ENCODE results near the gene ADGRG1.

Gene ADGRG1

DNA sequence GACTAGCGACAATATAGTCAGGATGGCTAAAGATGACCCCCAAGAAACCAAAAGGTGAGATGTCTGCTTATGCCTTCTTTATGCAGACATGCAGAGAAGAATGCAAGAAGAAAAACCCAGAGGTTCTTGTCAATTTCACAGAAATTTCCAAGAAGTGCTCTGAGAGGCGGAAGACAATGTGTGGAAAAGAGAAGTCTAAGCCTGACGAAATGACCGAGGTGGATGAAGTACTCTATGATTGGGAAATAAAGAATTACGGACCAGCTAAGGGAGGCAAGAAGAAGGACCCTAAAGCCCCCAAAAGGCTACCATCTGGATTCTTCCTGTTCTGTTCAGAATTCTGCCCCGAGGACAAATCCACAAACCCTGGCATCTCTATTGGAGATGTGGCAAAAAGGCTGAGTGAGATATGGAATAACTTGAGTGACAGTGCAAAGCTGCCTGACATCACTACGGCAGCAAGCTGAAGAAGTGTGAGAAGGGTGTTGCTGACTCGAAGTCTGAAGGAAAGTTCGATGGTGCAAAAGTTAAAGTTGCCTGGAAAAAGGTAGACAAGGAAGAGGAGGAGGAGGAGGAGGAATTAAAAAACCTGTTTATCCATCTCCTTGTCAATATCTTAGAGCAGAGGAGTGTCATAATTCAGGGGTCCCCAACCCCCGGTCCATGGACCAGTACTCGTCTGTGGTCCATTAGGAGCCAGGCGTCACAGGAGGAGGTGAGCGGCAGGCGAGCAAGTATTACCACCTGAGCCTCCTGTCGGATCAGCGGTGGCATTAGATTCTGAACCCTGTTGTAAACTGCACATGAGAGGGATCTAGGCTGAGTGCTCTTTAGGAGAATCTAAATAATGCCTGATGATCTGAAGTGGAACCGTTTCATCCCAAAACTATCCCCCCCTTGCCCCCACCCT is 25.1 kb upstream of the ADGRG1 start:
- no peaks in the 10 kb centered on the region for H3K36me3 ChIP-seq (ENCODE audit: control insufficient read depth in 2 of 2, insufficient read depth in 1 of 2, low read length in 2 of 2)
- H3K9me3 ChIP-seq (ENCODE audit: control insufficient read depth, insufficient read depth, low read depth, low read length) = no peaks in the 10 kb centered on the region
- no peak overlapping the region for H3K27ac ChIP-seq (ENCODE audit: extremely low read depth, low read depth, low read length)
- H3K4me3 ChIP-seq (ENCODE audit: low read depth, low read length) = no peak overlapping the region
- TF ChIP-seq BCL11A (tag by site-specific recombination; IDR thresholded peaks at IDR 0.05; ENCODE audit: low read depth) (no peak), ZNF132 (tag by site-specific recombination; IDR thresholded peaks at IDR 0.05; ENCODE audit: borderline replicate concordance) (no peak), ZFHX2 (tag by site-specific recombination; conservative IDR thresholded peaks at IDR 0.05) (no peak), ZNF639 (tag by site-specific recombination; IDR thresholded peaks at IDR 0.05) (no peak), ZNF433 (tag by site-specific recombination; IDR thresholded peaks at IDR 0.05; ENCODE audit: low read depth) (no peak), YY1 (tag by site-specific recombination; IDR thresholded peaks at IDR 0.05) (no peak), ZNF148 (tag by site-specific recombination; IDR thresholded peaks at IDR 0.05; ENCODE audit: borderline replicate concordance) (no peak), PRDM10 (tag by site-specific recombination; IDR thresholded peaks at IDR 0.05) (no peak), ZNF548 (tag by site-specific recombination; IDR thresholded peaks at IDR 0.05) (no peak), KLF10 (tag by site-specific recombination; IDR thresholded peaks at IDR 0.05) (no peak), ZBTB1 (tag by site-specific recombination; IDR thresholded peaks at IDR 0.05) (no peak), ZNF16 (tag by site-specific recombination; IDR thresholded peaks at IDR 0.05; ENCODE audit: low read depth) (no peak), ZNF423 (tag by site-specific recombination; IDR thresholded peaks at IDR 0.05) (no peak)
- ChIA-PET CTCF (interaction anchor here (6.9 kb wide), 1 partner anchor 44 kb away, joined by 59 read pairs; no protein-coding TSS in a partner anchor), POLR2A (no interaction called here)
- H3K4me1 ChIP-seq (ENCODE audit: control insufficient read depth, insufficient read depth, low read length) = no peaks in the 10 kb centered on the region

GRCh38 chr16:57604177-57604576 is 24.3 kb upstream of the ADGRG1 start:
- Histone ChIP-seq H3K4me1 (ENCODE audit: control insufficient read depth, insufficient read depth, low read length) (no peaks in the 10 kb centered on the region), H3K27ac (ENCODE audit: extremely low read depth, low read depth, low read length) (no peak overlapping the region), H3K4me3 (ENCODE audit: low read depth, low read length) (no peak overlapping the region), H3K9me3 (ENCODE audit: control insufficient read depth, insufficient read depth, low read depth, low read length) (no peaks in the 10 kb centered on the region), H3K36me3 (ENCODE audit: control insufficient read depth in 2 of 2, insufficient read depth in 1 of 2, low read length in 2 of 2) (no peaks in the 10 kb centered on the region)
- POLR2A ChIA-PET = no interaction called here
- CTCF ChIA-PET = no interaction called here
- TF ChIP-seq, protein P1, sequence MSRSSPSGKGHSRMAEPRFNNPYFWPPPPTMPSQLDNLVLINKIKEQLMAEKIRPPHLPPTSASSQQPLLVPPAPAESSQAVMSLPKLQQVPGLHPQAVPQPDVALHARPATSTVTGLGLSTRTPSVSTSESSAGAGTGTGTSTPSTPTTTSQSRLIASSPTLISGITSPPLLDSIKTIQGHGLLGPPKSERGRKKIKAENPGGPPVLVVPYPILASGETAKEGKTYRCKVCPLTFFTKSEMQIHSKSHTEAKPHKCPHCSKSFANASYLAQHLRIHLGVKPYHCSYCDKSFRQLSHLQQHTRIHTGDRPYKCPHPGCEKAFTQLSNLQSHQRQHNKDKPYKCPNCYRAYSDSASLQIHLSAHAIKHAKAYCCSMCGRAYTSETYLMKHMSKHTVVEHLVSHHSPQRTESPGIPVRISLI (tag by site-specific recombination; IDR thresholded peaks at IDR 0.05) = no peak
- TF ChIP-seq ZNF585B (tag by site-specific recombination; IDR thresholded peaks at IDR 0.05) (no peak), ZNF398 (tag by site-specific recombination; IDR thresholded peaks at IDR 0.05) (no peak), INSM2 (tag by site-specific recombination; IDR thresholded peaks at IDR 0.05) (no peak), ZNF148 (tag by site-specific recombination; IDR thresholded peaks at IDR 0.05; ENCODE audit: borderline replicate concordance) (no peak)
